GM18517 (cell line): ENCODE measurements around the gene SPAG7.

Experiments
- ATAC-seq: cut with Tn5 transposase; IDR thresholded peaks from one replicate; pipeline ENCODE4 v1.9.1; 2021; ENCODE audit warnings: mild to moderate bottlenecking, moderate library complexity; ENCODE audit not compliant: unreplicated experiment

SPAG7 gene

GRCh38 chr17:4950746-4951204, 16.8 kb downstream of the SPAG7 start, which contains the start of gene ENO3:
Gene ENO3 (plus strand): TSS chr17:4951119. CDS start chr17:4951830, 711 bp downstream.
- no peak for ATAC-seq

GRCh38 chr17:4950075-4950745, 17.4 kb downstream of the SPAG7 start:
- no peak for ATAC-seq

GRCh38 chr17:4949321-4950074, 18.1 kb downstream of the SPAG7 start:
- peak; percentile 49 for ATAC-seq

- ATAC-seq = peak; percentile 33
These were observed 18.7 kb downstream of the SPAG7 start for GRCh38 chr17:4948931-4949320.

- ATAC-seq = peak; percentile 6
These were observed 19.3 kb downstream of the SPAG7 start, which contains the start of gene PFN1 for GRCh38 chr17:4948166-4948930. Gene PFN1 (minus strand): TSS chr17:4948530. CDS start chr17:4948394, 136 bp downstream.

DNA sequence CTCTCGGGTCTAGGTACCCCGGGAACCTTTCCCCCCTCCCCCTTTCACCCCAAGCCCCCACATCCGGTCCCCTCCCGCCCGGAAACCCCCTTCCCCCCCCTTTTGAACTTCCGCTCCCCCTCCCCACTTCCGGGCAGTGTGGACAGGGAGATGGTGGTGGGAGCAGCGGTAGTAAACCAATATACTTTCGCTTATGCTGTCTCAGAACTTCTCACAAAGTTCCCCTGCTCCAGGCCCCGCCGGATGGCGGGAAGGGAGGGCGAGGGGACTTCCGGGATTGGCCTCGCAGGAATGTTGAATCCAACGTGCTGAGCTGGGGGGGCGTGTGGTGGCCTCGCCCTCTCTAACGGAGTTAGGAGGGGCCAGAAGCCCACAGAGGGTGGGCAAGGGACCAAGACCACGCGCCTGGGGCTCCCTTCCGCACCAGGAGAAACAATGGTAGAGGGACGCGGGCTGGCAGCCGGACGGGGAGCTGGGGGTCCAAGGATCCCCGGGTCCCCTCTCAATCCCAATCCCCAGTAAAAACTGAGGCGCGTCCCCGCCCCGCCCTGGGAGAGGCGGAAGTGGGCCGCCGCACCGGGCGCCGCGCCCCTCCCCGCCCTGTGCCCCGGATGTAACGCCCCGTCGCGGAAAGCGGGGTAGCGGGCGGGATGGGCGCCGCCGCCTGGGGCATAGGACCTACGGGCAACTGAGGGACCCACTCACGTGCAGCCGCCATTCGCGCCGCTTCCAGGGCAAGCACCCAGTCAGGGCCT, 20.0 kb downstream of the SPAG7 start:
- no peak for ATAC-seq

DNA sequence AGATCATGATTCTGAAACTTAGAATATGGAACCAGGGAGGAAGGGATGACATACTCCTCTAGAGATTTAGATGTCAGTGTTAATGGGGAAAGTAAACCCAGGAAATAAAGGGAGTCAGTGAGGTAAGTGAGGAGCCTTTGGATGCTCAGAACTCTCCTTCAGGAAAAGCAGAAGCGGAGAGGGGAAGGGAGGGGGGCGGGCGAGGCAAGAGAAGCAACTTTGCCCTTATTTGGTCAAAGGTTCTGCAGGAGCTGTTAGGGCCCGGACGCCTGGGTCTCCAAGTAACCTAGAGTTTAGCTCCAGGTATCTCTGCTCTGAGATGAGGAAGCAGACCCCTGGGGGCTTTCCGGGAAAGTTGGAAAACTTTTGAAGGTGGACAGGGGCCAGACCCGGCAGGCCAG, 20.6 kb downstream of the SPAG7 start:
- no peak for ATAC-seq

DNA sequence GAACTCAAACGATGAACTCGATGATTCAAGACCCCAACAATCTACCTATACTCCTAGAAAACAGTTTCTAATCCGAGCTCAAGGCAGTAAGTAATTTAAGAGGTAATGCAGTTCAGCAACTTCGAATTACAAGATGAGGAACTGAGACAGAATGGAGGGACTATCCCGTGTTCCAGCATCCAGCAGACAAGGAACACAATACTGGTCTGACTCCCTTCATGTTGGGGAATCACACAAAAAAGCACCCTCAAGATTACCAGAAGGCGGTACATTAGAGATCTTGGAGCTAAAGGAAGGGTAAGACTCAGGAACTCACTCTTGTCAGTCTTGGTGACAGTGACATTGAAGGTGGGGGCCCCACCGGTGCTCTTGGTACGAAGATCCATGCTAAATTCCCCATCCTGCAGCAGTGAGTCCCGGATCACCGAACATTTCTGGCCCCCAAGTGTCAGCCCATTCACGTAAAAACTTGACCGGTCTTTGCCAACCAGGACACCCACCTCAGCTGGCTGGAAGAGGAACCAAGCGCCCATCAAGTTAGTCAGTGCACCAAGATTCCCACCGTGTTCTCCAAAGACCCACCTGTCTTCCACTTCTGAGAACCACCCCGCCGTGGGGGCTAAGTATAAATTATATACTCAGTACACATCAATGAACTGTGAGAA, 21.2 kb downstream of the SPAG7 start:
- ATAC-seq = no peak

- no peak for ATAC-seq
These were observed 21.7 kb downstream of the SPAG7 start for GRCh38 chr17:4945944-4946280.

- no peak for ATAC-seq
These were observed 22.3 kb downstream of the SPAG7 start for GRCh38 chr17:4945176-4945943.

- ATAC-seq = no peak
These were observed 23.0 kb downstream of the SPAG7 start for GRCh38 chr17:4944554-4945175.

DNA sequence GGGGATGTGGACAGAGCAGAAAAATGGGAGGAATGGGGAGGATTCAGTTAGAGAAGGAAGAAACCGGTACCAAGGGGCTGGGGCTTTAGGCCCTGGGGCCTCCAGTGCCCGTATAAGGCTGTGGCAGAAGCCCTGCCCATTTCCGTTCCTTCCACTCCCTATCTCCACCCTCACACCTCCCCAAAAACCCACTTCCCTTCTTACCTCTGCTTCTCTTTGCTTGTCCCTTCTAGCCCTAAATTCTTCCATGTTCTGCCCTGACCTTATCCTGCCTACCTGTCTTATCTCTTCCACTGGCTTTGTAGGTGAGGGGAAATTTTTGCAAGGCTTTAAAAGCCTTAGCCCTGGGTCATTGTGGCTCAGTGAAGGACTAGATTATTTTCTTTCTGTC, 23.5 kb downstream of the SPAG7 start:
- ATAC-seq = no peak

- ATAC-seq = no peak
These were observed 24.7 kb downstream of the SPAG7 start for GRCh38 chr17:4942760-4943508.

- no peak for ATAC-seq
These were observed 26.4 kb downstream of the SPAG7 start for GRCh38 chr17:4941319-4941610.

DNA sequence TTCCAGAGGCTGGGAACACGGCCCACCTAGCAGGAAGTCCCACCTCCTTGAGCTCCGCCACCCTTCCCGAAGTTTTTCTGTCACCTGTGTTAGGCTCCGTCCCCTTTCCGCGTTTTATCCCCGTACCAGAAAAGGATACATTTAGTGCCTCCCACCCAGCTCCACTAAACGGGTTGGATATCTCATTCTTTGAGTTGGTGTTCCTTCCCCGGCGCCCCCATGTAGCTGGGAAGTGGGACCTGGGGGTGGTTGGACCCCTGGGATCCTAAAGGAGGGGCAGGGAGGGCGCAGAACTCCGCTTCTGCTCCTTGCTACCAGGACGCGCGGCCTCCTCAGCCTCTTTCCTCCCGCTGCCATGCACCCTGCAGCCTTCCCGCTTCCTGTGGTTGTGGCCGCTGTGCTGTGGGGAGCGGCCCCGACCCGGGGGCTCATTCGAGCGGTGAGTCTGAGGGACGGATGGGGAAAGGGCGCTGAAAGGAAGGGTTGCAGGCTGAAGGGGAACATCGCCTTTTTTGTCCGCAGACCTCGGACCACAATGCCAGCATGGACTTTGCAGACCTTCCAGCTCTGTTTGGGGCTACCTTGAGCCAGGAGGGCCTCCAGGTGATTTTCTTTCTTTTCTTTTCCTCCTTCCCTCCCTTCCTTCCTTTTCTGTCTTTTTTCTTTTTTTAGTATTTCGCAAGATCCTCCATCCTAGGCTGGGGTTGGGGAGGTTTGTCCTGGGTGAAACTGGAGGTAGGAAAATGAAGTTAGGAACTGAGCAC, 26.9 kb downstream of the SPAG7 start:
- ATAC-seq = no peak

- peak; percentile 83 for ATAC-seq
These were observed 27.6 kb downstream of the SPAG7 start, which contains the start of the genes RNF167 and SLC25A11 for GRCh38 chr17:4939796-4940554. Gene RNF167 (plus strand): TSS chr17:4940268. CDS start chr17:4940910, 642 bp downstream. Gene SLC25A11 (minus strand): TSS chr17:4940046. CDS start chr17:4939910, 136 bp downstream.

- peak; percentile 19 for ATAC-seq
These were observed 28.1 kb downstream of the SPAG7 start for GRCh38 chr17:4939546-4939795.
